GM23248 (cell line): ENCODE results near the gene ART5.

Experiments used
- EZH2 ChIP-seq: fragments of 200-600 bp; sonication (generic); IDR thresholded peaks from 2 replicates; pipeline ENCODE4 v1.6.1; 2018; ENCODE audit warnings: antibody characterized with exemption, mild to moderate bottlenecking; ENCODE audit not compliant: insufficient read depth, poor library complexity, severe bottlenecking
- EZH2phosphoT487 ChIP-seq: fragments of 200-600 bp; sonication (generic); IDR thresholded peaks from 2 replicates; pipeline ENCODE4 v1.6.1; 2018; ENCODE audit warnings: antibody characterized with exemption, moderate library complexity, mild to moderate bottlenecking, low read depth; ENCODE audit not compliant: insufficient read depth

DNA sequence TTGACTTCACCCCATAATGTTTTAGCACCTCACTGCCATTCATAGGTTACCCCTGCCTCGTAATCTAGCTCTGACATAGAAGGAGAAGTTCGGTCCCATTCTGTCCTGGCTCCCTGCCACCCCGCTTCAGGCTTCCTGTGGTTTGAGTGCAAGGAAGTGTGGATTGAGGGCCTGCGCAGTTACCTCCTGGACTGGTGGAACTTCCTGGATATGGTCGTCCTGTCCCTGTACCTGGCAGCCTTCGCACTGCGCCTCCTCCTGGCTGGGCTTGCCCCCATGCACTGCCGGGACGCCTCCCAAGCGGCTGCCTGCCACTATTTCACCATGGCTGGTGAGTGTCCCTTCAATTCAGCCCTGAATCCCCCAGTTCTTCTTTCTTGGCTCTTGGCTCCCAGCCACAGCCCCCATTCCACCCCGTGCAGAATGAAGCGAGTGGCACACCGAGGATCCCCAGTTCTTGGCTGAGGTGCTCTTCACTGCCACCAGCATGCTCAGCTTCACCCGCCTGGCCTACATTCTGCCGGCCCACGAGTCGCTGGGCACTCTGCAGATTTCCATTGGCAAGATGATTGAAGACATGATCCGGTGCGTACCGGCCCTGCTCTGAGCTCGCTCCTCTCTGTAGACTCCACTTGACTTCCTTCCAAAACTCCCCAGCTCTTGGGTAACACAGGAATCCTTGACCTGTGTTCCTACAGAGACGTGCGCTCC lies 15.4 kb downstream of the ART5 start:
- TF ChIP-seq EZH2 (no peak), EZH2phosphoT487 (no peak)
